CD4-positive, alpha-beta T cell treated with Interleukin-12 subunit alpha and Interleukin-12 subunit beta, for 1 hour (primary cell): Measurements from ENCODE around the gene TRIM37.
"Not testable (repeated sequence)": the region's sequence is repeated elsewhere in the genome, so short reads cannot be mapped to it uniquely, and the experiment has no call there.

Experiments
- DNase-seq: peaks from one replicate; pipeline ENCODE4 v3.0.0-alpha.2; 2020

TRIM37 gene

GRCh38 chr17:58985971-58986370, 120.7 kb downstream of the TRIM37 start:
- no peak for DNase-seq

GRCh38 chr17:58985367-58985766, 121.3 kb downstream of the TRIM37 start:
- DNase-seq = no peak

GRCh38 chr17:58982626-58983025, 124.1 kb downstream of the TRIM37 start:
- no peak for DNase-seq

- DNase-seq = no peak
Observed at GRCh38 chr17:58980706-58981481, 125.8 kb downstream of the TRIM37 start.

- DNase-seq = no peak
Observed at GRCh38 chr17:58976541-58976940, 130.1 kb downstream of the TRIM37 start.

- DNase-seq = no peak
Observed at GRCh38 chr17:58974354-58974753, 132.3 kb downstream of the TRIM37 start.

GRCh38 chr17:58970609-58971450, 135.8 kb downstream of the TRIM37 start:
- no peak for DNase-seq

GRCh38 chr17:58969612-58970011, 137.1 kb downstream of the TRIM37 start:
- DNase-seq = no peak

GRCh38 chr17:58969156-58969555, 137.5 kb downstream of the TRIM37 start:
- no peak for DNase-seq

- no peak for DNase-seq
Observed at GRCh38 chr17:58968426-58969061, 138.1 kb downstream of the TRIM37 start.

- no peak for DNase-seq
Observed at GRCh38 chr17:58966208-58966607, 140.5 kb downstream of the TRIM37 start.

- no peak for DNase-seq
Observed at GRCh38 chr17:58965221-58965620, 141.5 kb downstream of the TRIM37 start.

- no peak for DNase-seq
Observed at GRCh38 chr17:58960068-58960467, 146.6 kb downstream of the TRIM37 start.

- not testable (repeated sequence) for DNase-seq
Observed at GRCh38 chr17:58957725-58958073, 149.0 kb downstream of the TRIM37 start.

GRCh38 chr17:58956997-58957724, 149.5 kb downstream of the TRIM37 start:
- DNase-seq = no peak

GRCh38 chr17:58954358-58954757, 152.3 kb downstream of the TRIM37 start:
- not testable (repeated sequence) for DNase-seq

- no peak for DNase-seq
Observed at GRCh38 chr17:58947824-58948223, 158.9 kb downstream of the TRIM37 start.

- no peak for DNase-seq
Observed at GRCh38 chr17:58947411-58947810, 159.3 kb downstream of the TRIM37 start.

GRCh38 chr17:58944166-58944565, 162.5 kb downstream of the TRIM37 start:
- DNase-seq = no peak

GRCh38 chr17:58936295-58936694, 170.4 kb downstream of the TRIM37 start:
- no peak for DNase-seq

- no peak for DNase-seq
Observed at GRCh38 chr17:58932956-58933355, 173.7 kb downstream of the TRIM37 start.
